Tibial artery (tissue), 4 donors: Measurements from ENCODE around the gene PLEKHA5.

Experiments used
- DNase-seq, 2 donors: peaks; one replicate each; pipeline ENCODE4 v3.0.0-alpha.2; 2019
- H3K27ac ChIP-seq, 2 donors: fragments of 200-600 bp; sonication (generic) in 1 of 2; 1 replicate in 1 of 2; 2 replicates in 1 of 2; pipeline ENCODE4 v1.5.1; 2018 to 2019; ENCODE audit warnings: mild to moderate bottlenecking in 1 of 2
- H3K27me3 ChIP-seq, 2 donors: fragments of 200-600 bp; sonication (generic) in 1 of 2; one replicate each; pipeline versions ENCODE4 v1.5.1 to v1.6.0; 2016 to 2019
- H3K36me3 ChIP-seq, 3 donors: fragments of 200-600 bp; sonication (generic) in 2 of 3; one replicate each; pipeline ENCODE4 v1.5.1; 2016 to 2019; ENCODE audit warnings: mild to moderate bottlenecking in 2 of 3
- H3K4me1 ChIP-seq, 4 donors: fragments of 200-600 bp; sonication (generic) in 2 of 4; 1 replicate in 3 of 4; 2 replicates in 1 of 4; pipeline ENCODE4 v1.5.1; 2016 to 2019
- H3K4me3 ChIP-seq, 2 donors: fragments of 200-600 bp; sonication (generic) in 1 of 2; 1 replicate in 1 of 2; 2 replicates in 1 of 2; pipeline ENCODE4 v1.5.1; 2018 to 2019; ENCODE audit warnings: mild to moderate bottlenecking in 2 of 2
- H3K9me3 ChIP-seq, 3 donors: fragments of 200-600 bp; sonication (generic) in 1 of 3; one replicate each; pipeline ENCODE4 v1.5.1; 2016 to 2019
- intact Hi-C: fragments of 100-400 bp; cut with DNase I; formaldehyde crosslinking; loops from one replicate; pipeline ENCODE4 v1.15.0; 2023; ENCODE audit warnings: low total_unique reads
- TF ChIP-seq, protein P1 (sequence below), 2 experiments: fragments of 200-600 bp in 1 of 2; fragments of 450-650 bp in 1 of 2; IDR thresholded peaks; one replicate each; pipeline ENCODE4 v1.5.1; 2017 to 2019; ENCODE audit warnings: antibody characterized with exemption in 2 of 2, mild to moderate bottlenecking in 1 of 2, moderate library complexity in 1 of 2

The PLEKHA5 gene

DNA sequence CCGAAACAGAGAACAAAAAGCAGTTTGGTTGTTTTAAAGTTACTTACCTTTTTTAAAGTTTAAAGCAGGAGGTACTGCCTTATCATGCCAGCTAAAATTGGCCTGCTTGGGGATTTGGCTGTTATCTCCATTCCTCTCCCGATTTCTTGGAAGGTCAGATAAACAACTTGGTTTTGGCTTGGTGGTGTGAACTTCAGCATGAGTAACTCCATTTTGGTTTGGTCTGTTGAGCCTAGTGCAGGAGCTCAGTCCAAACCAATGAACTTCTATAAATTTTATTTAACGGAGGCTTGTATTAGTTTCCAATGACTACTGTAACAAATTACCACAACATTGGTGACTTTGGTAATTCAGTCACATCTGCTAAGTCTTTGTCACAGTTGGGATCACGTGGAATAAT lies 82.3 kb downstream of the PLEKHA5 start:
- H3K36me3 ChIP-seq = no peaks in the 10 kb centered on the region
- H3K27me3 ChIP-seq = no peaks in the 10 kb centered on the region
- H3K9me3 ChIP-seq = no peaks in the 10 kb centered on the region
- no peak for DNase-seq
- TF ChIP-seq, protein P1, sequence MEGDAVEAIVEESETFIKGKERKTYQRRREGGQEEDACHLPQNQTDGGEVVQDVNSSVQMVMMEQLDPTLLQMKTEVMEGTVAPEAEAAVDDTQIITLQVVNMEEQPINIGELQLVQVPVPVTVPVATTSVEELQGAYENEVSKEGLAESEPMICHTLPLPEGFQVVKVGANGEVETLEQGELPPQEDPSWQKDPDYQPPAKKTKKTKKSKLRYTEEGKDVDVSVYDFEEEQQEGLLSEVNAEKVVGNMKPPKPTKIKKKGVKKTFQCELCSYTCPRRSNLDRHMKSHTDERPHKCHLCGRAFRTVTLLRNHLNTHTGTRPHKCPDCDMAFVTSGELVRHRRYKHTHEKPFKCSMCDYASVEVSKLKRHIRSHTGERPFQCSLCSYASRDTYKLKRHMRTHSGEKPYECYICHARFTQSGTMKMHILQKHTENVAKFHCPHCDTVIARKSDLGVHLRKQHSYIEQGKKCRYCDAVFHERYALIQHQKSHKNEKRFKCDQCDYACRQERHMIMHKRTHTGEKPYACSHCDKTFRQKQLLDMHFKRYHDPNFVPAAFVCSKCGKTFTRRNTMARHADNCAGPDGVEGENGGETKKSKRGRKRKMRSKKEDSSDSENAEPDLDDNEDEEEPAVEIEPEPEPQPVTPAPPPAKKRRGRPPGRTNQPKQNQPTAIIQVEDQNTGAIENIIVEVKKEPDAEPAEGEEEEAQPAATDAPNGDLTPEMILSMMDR (IDR thresholded peaks at IDR 0.05) = no peak
- H3K27ac ChIP-seq = no peak overlapping the region
- H3K4me3 ChIP-seq = no peak overlapping the region
- intact Hi-C loops = no loop called here
- H3K4me1 ChIP-seq = peaks cover 0 to 12% (median 0%) of the 10 kb centered on the region in 4 donors

DNA sequence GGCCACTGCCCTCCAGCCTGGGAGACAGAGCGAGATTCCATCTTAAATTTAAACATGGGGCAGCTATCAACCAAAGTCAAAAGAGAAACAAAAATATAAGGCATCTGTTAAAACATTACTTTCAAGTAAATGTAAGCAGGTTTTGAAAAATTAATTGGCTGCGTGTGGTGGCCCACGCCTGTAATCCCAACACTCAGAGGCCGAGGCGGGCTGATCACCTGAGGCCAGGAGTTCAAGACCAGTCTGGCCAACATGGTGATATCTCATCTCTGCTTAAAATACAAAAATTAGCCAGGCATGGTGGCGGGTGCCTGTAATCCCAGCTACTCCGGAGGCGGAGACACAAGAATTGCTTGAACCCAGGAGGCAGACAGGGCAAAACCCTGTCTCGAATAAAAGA lies 82.7 kb downstream of the PLEKHA5 start:
- DNase-seq = no peak
- TF ChIP-seq, protein P1 (IDR thresholded peaks at IDR 0.05) = no peak
- intact Hi-C loops = no loop called here

DNA sequence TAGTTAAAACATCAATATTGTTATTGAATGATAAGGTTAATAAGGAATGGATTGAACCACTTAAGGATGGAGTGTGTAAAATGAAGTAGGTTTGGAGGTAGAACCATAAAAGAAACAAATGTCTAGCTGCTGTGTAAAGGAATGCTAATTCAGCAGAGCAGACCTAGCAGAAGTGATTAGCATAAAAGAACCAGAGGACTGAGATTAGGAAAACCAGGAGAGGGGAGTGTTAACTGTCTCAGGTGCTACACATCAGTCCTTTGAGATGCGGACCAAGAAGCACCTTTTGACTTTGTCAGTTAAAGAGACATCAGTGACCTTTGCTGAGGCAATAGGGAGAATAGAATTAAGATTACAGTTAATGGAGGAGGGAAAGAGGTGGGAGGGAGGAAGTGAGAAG lies 84.5 kb downstream of the PLEKHA5 start:
- DNase-seq = no peak
- Histone ChIP-seq H3K4me3 (no peak overlapping the region), H3K36me3 (no peaks in the 10 kb centered on the region), H3K9me3 (no peaks in the 10 kb centered on the region), H3K4me1 (peaks cover 0 to 12% (median 0%) of the 10 kb centered on the region in 4 donors), H3K27ac (no peak overlapping the region), H3K27me3 (no peaks in the 10 kb centered on the region)
- TF ChIP-seq, protein P1 (IDR thresholded peaks at IDR 0.05) = no peak
- intact Hi-C loops = no loop called here

More for the DNA sequence above, 82.7 kb downstream of the PLEKHA5 start:
- H3K27me3 ChIP-seq = no peaks in the 10 kb centered on the region
- H3K27ac ChIP-seq = no peak overlapping the region
- H3K36me3 ChIP-seq = no peaks in the 10 kb centered on the region
- no peaks in the 10 kb centered on the region for H3K9me3 ChIP-seq
- no peak overlapping the region for H3K4me3 ChIP-seq
- H3K4me1 ChIP-seq = peaks cover 0 to 12% (median 0%) of the 10 kb centered on the region in 4 donors

DNA sequence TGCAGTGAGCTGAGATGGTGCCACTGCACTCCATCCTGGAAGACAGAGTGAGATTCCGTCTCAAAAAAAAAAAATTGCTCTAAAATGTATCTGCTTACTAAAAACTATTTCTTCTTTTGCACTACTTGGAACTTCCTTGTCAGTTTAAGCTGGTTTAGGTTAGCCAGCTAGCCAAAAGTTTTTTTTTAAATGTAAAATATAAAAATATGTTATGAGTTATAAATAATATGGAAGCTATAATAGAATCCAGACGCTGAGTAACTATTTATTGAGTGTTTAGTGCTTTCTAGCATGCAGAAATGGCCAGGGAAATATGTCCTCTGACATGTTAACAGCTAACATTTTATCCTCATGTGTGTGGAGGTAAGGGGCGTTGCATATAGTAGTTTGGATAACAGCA lies 85.6 kb downstream of the PLEKHA5 start:
- Histone ChIP-seq H3K27ac (no peak overlapping the region), H3K27me3 (no peaks in the 10 kb centered on the region), H3K4me1 (peaks cover 0 to 12% (median 0%) of the 10 kb centered on the region in 4 donors), H3K36me3 (no peaks in the 10 kb centered on the region), H3K9me3 (no peaks in the 10 kb centered on the region), H3K4me3 (no peak overlapping the region)
- TF ChIP-seq, protein P1 (IDR thresholded peaks at IDR 0.05) = no peak
- DNase-seq = no peak
- intact Hi-C loops = no loop called here

DNA sequence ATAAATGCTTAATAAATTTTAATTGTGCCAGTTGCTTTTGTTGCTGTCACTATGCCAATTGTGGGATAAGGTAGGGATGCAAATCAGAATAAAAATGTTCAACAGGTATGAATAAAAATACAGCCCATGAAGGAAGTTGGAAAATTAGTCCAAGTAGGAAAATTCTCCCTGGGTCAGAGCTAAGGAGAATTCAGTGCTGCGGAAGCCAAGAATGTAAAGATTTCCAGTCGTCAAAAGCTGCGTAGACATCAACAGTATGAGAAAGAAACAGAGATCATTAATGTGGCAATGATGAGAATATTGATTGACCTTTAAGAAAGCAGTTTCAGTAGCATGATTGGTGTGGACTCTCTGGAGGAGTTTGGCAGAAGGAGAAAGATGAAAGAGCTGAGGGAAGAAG lies 87.9 kb downstream of the PLEKHA5 start:
- peaks cover 0 to 13% (median under 1%) of the 10 kb centered on the region in 4 donors for H3K4me1 ChIP-seq
- no peaks in the 10 kb centered on the region for H3K36me3 ChIP-seq
- TF ChIP-seq, protein P1 (IDR thresholded peaks at IDR 0.05) = no peak
- H3K4me3 ChIP-seq = no peak overlapping the region
- H3K27me3 ChIP-seq = no peaks in the 10 kb centered on the region
- intact Hi-C loops = no loop called here
- DNase-seq = no peak
- no peak overlapping the region for H3K27ac ChIP-seq
- H3K9me3 ChIP-seq = no peaks in the 10 kb centered on the region

DNA sequence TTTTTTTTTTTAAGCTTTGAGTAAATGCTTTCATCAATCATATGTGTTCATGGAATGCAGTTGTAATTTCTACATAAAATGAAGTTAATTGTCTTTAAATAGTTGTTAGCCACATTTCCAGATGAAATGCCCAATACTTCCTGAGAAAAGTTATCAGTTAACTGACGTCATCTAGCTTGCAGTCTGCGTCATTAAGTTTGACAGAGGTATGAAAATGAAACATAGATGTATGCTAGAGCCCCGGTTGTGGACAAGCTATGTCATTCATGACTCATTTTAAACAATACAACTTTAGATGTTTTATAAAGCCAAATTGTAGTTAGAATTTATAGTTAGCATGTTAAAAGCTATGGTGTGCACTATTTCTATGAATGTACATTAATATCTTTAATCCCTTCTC lies 90.7 kb downstream of the PLEKHA5 start:
- TF ChIP-seq, protein P1 (IDR thresholded peaks at IDR 0.05) = no peak
- no peaks in the 10 kb centered on the region for H3K27me3 ChIP-seq
- H3K4me3 ChIP-seq = no peak overlapping the region

More for the DNA sequence above, 90.7 kb downstream of the PLEKHA5 start:
- H3K9me3 ChIP-seq = no peaks in the 10 kb centered on the region
- no peak for DNase-seq
- no peaks in the 10 kb centered on the region for H3K36me3 ChIP-seq
- no peak overlapping the region for H3K27ac ChIP-seq
- peaks cover 0 to 19% (median 7%) of the 10 kb centered on the region in 4 donors for H3K4me1 ChIP-seq
- intact Hi-C loops = no loop called here
